Mucosa of rectum (tissue), 2 donors: ENCODE data around the gene LYRM4.

Source experiments
- H3K27ac ChIP-seq, 2 donors: one replicate each; pipeline ENCODE4 v1.7.0; 2013; ENCODE audit warnings: inconsistent platforms in 2 of 2, low read depth in 2 of 2, low read length in 2 of 2
- H3K27me3 ChIP-seq, 2 donors: one replicate each; pipeline ENCODE4 v1.7.0; 2013; ENCODE audit warnings: low read length in 2 of 2; ENCODE audit not compliant: control insufficient read depth in 2 of 2, insufficient read depth in 2 of 2
- H3K36me3 ChIP-seq, 2 donors: one replicate each; pipeline ENCODE4 v1.7.0; 2013; ENCODE audit warnings: low read length in 2 of 2; ENCODE audit not compliant: control insufficient read depth in 2 of 2, insufficient read depth in 2 of 2
- H3K4me1 ChIP-seq, 2 donors: one replicate each; pipeline ENCODE4 v1.7.0; 2013; ENCODE audit warnings: low read length in 2 of 2, mild to moderate bottlenecking in 1 of 2; ENCODE audit not compliant: control insufficient read depth in 2 of 2, insufficient read depth in 2 of 2
- H3K4me3 ChIP-seq, 2 donors: one replicate each; pipeline ENCODE4 v1.7.0; 2013; ENCODE audit warnings: low read length in 2 of 2
- H3K9ac ChIP-seq, 2 donors: one replicate each; pipeline ENCODE4 v1.7.0; 2013; ENCODE audit warnings: low read length in 2 of 2, low read depth in 1 of 2, mild to moderate bottlenecking in 1 of 2
- H3K9me3 ChIP-seq, 2 donors: one replicate each; pipeline ENCODE4 v1.7.0; 2013; ENCODE audit warnings: low read length in 2 of 2; ENCODE audit not compliant: control insufficient read depth in 2 of 2
- donor health status: healthy.
- donor health status: Normal muscosa, but diverticular disease.

LYRM4 gene

DNA sequence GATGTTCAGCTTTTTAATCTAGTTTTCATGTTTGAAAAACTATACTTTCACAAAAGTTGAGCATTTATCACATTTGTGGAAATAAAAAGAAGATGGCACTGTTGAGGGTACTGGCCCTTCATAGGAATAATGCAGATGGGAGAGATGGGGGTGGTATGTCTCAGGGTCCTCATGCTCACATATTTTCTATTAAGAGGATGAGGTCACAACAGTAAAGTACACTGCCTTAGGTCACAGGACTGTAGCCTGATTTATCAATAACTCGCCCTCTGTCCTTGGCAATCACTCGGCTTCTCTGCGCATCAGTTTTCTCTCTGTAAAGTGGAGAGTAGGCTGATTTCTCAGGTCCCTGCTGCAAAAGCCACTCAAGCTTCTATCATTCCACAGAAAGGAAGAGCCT, 119.7 kb downstream of the LYRM4 start:
- Histone ChIP-seq H3K9me3 (no peaks in the 10 kb centered on the region), H3K4me3 (no peak overlapping the region), H3K4me1 (no peaks in the 10 kb centered on the region), H3K36me3 (no peaks in the 10 kb centered on the region), H3K27me3 (no peaks in the 10 kb centered on the region), H3K9ac (no peak overlapping the region), H3K27ac (no peak overlapping the region)

DNA sequence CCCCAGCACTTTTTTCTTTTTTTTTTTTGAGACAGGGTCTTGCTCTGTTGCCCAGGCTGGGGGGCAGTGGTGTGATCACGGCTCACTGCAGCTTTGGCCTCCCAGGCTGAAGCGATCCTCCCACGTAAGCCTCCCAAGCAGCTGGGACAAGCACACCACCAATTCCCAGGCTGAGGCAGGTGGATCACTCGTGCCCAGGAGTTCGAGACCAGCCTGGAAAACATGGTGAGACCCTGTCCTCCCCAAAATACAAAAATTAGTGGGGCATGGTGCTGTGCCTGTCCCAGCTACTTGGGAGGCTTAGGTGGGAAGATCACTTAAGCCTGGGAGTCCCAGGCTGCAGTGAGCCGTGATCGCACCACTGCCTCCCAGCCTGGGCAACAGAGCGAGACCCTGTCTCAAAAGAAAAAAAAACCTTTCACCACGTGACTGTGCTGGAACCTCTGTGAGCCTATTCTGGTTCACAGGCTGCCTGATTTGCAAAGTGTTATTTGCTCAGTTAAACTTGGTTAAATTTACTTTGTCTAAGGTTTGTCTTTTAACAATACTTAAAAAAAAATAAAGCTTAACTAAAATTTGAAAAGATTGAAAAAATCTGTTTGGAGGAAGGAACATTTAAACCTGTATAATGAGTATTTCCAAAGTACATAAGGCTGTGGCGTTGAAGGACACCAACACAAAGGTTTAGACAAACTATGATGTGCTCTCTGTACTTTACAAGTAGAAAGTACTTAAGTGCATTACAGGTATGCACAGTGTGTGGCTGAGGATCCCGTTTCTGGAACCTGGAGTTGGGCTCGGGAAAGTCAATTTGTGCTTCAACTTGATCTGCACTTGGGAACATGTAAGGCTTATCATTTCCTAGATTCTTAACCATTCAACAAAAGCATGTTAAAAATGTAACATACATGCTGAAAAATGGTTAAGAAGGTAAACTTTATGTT, 120.7 kb downstream of the LYRM4 start:
- Histone ChIP-seq H3K27ac (no peak overlapping the region), H3K4me1 (no peaks in the 10 kb centered on the region), H3K9me3 (no peaks in the 10 kb centered on the region), H3K9ac (no peak overlapping the region), H3K27me3 (no peaks in the 10 kb centered on the region), H3K4me3 (no peak overlapping the region), H3K36me3 (no peaks in the 10 kb centered on the region)

DNA sequence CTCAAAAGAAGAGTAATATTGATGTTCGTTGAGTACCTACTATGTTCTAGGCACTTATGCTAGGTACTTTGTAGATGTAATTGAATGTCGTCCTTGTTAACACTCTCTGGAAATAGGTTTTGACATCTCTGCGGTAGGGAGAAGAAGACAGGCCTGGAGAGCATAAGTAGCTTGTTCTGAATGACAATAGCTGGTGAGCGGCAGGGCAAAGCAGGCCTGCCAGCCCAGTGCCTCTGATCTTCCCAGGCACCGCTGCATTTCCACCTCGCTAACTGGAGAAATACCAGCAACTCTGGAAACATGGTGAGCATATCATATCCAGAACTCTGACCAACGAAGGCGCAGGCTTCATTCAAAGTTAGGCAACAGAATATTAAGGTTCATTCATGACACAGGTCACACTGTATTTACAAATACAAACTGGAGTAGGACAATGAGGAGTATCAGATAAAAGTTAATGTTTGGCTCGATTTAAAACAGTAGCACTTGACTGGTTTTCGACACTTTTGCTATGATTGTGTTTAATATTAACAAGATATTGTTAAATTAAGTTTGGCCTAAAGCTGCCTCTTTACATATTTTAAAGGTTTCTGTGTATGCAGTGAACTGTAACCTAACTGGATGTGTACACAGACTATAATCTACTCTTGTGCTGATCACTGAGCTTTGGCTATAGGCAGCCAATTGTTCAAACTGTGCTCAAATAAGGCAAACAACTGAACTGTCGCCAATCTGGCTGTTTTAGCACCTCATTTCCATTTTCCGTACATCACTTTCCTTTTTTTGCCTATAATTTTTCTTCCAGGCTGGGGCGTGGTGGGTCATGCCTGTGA, 121.5 kb downstream of the LYRM4 start:
- Histone ChIP-seq H3K36me3 (no peaks in the 10 kb centered on the region), H3K27ac (no peak overlapping the region), H3K4me1 (no peaks in the 10 kb centered on the region), H3K9ac (no peak overlapping the region), H3K27me3 (no peaks in the 10 kb centered on the region), H3K4me3 (no peak overlapping the region), H3K9me3 (no peaks in the 10 kb centered on the region)

DNA sequence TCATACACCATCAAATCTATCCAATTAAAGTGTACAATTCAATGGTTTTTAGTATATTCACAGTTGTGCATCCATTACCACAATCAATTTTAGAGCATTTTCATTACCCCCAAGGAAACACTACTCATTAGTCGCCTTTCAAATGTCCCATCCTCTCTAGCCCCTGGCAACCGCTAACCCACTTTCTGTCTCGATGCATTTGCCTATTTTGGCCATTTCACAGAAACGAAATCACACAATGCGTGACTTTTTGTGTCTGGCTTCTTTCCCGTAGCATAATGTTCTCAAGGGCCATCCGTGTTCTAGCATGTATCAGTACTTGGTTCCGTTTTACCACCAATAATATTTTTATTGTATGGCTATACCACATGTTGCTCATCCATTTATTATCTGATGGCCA, 123.9 kb downstream of the LYRM4 start:
- H3K36me3 ChIP-seq, result no peaks in the 10 kb centered on the region
- no peak overlapping the region for H3K4me3 ChIP-seq
- no peak overlapping the region for H3K9ac ChIP-seq
- no peak overlapping the region for H3K27ac ChIP-seq
- no peaks in the 10 kb centered on the region for H3K4me1 ChIP-seq
- no peaks in the 10 kb centered on the region for H3K9me3 ChIP-seq
- no peaks in the 10 kb centered on the region for H3K27me3 ChIP-seq

DNA sequence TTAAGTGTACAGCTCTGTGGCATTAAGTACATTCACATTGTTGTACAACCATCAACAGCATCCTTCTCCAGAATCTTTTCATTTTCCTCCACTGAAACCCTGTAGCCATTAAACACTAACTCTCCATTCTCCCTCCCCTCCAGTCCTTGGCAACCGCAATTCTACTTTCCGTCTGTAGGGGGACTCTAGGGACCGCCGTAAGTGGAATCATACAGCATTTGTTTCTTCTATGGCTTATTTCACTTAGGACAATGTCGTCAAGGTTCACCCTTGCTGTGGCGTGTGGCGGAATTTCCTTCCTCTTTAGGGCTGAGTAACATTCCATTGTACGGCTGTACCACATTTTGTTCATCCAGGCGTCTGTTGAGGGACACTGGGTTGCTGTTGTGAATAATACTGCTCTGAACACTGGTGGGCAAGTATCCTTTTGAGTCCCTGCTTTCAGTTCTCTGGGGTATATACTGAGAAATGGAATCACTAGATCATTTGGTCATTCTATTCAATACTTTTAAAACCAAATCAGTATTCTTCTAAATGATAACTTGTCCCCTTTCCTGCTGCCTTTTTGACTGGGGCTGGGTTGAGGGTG, 124.9 kb downstream of the LYRM4 start:
- Histone ChIP-seq H3K4me1 (no peaks in the 10 kb centered on the region), H3K4me3 (no peak overlapping the region), H3K9ac (no peak overlapping the region), H3K27ac (no peak overlapping the region), H3K9me3 (no peaks in the 10 kb centered on the region), H3K27me3 (no peaks in the 10 kb centered on the region), H3K36me3 (no peaks in the 10 kb centered on the region)

DNA sequence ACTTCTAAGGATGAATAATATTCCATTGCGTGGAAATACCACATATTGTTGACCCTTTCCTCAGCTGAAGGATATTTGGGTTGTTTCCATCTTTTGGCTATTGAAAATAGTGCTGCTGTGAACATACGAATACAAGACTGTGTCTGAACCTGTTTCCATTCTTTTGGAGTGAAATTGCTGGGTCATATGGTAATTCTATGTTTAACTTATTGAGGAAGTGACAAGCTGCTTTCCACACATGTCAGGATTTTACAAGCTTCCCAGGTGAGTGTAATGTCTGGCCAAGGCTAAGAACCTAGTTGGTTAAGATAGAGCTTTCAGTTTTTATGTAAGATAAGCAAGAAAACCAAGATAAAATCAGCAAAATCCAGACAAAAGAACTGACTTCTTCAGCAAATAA, 126.8 kb downstream of the LYRM4 start:
- no peaks in the 10 kb centered on the region for H3K27me3 ChIP-seq
- no peaks in the 10 kb centered on the region for H3K9me3 ChIP-seq
- H3K4me1 ChIP-seq, result no peaks in the 10 kb centered on the region
- H3K9ac ChIP-seq, result no peak overlapping the region
- H3K4me3 ChIP-seq, result peak overlapping the region in 1 of 2 donors; percentile 3
- no peaks in the 10 kb centered on the region for H3K36me3 ChIP-seq
- H3K27ac ChIP-seq, result no peak overlapping the region

DNA sequence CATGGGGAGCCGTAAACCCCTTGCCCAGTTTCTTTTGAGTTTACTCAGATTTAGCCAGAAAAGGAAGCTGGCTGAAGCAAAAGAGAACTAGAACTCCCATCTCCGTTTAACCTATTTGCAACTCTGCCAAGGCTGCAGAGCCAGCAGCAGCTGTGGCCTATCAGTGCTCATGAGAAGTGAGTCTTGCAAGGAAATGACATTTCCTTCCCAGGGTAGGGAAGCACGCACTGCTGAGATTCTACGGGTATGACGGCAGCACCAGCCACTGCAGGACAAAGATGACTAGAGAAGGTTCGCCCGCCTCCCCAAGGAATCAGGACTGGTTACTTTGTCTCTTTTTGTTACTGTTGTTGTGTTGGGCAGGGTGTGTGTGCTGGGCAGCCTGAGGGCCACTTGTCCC, 128.0 kb downstream of the LYRM4 start:
- Histone ChIP-seq H3K4me1 (no peaks in the 10 kb centered on the region), H3K9me3 (no peaks in the 10 kb centered on the region), H3K9ac (no peak overlapping the region), H3K27ac (peak overlapping the region in 1 of 2 donors; percentile 18), H3K27me3 (no peaks in the 10 kb centered on the region), H3K36me3 (no peaks in the 10 kb centered on the region), H3K4me3 (peak overlapping the region in 1 of 2 donors; percentile 14)

DNA sequence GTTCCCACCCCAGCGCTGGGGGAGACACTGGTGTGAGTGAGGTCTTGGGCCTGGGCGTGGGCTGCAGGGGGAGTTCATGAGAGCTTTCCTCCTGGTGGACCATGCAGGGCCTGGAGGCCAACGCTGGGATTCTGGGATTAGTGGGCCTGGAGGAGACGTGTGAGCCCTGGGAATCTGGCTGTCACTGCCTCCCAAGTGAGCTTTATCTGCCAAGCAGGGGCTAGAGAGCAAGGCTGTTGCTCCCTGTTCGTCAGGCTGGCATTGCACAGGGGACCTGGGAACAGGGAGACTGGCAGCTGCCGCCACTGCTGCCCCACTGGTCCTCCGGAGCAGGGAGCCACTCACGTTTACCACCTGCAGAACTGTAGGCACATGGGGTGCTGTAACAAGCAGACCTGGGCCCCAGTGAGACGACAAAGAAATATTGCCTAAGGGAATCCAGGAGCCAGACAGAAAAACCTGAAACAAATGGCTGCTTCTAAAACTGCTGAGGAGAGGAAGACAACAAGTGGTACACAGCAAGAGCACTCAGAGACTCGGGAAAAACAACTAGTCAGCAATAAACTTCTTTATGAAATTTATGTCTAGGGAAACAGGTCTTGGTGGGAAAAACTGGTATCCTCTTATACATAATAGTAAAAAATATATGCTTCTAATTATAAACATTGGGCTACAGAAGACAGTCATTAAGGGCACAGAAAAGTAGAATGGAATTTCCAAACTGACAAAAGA, 130.4 kb downstream of the LYRM4 start:
- H3K27me3 ChIP-seq, result no peaks in the 10 kb centered on the region
- no peaks in the 10 kb centered on the region for H3K9me3 ChIP-seq
- no peak overlapping the region for H3K9ac ChIP-seq
- no peaks in the 10 kb centered on the region for H3K36me3 ChIP-seq
- H3K27ac ChIP-seq, result no peak overlapping the region
- no peaks in the 10 kb centered on the region for H3K4me1 ChIP-seq
- H3K4me3 ChIP-seq, result no peak overlapping the region

DNA sequence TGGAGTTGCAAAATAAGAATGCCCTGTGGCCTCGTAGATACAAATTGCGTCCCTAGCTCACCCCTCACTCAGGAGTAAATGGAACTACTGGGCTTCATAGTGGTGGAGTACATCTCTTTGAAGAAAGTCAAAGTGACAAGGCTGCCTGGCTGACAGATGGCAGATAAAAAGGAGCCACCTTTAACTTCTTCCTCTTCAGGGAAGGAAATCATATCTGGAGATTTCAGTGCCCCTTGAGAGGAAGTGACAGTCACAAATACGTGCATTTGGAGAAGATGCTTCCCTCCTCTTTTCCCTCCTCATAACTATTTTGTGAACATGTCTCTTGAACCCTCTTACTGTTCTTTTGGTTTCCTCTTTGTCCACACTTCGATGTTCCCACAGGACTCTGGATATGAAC, 132.4 kb downstream of the LYRM4 start:
- Histone ChIP-seq H3K9ac (no peak overlapping the region), H3K4me3 (no peak overlapping the region), H3K27ac (no peak overlapping the region), H3K9me3 (no peaks in the 10 kb centered on the region), H3K27me3 (no peaks in the 10 kb centered on the region), H3K4me1 (no peaks in the 10 kb centered on the region), H3K36me3 (no peaks in the 10 kb centered on the region)
